ENCODE results near the gene ALOX5.
A peak's percentile ranks its signal among the peaks of the same experiment; 100 is the strongest.

The ALOX5 gene

GRCh38 chr10:45418849-45419675 lies 45.0 kb downstream of the ALOX5 start:
- peaks cover 9% of the 10 kb centered on the region for H3K27me3 ChIP-seq (ENCODE audit: insufficient read depth, low read length)
- no peaks in the 10 kb centered on the region for H3K36me3 ChIP-seq (ENCODE audit: insufficient read depth, low read length)
- peaks cover 11% of the 10 kb centered on the region for H3K4me1 ChIP-seq (ENCODE audit: insufficient read depth, low read length)
- H3K27ac ChIP-seq (ENCODE audit: low read depth, low read length), result peak overlapping the region; percentile 56
- WGBS, result 1% methylated on average over 60 of the region's 60 CpGs
- peak overlapping the region; percentile 85 for H3K9ac ChIP-seq (ENCODE audit: low read depth, low read length)
- peak overlapping the region; percentile 68 for H3K4me3 ChIP-seq (ENCODE audit: low read length)
- H3K9me3 ChIP-seq (ENCODE audit: insufficient read depth, low read depth, low read length), result no peaks in the 10 kb centered on the region

DNA sequence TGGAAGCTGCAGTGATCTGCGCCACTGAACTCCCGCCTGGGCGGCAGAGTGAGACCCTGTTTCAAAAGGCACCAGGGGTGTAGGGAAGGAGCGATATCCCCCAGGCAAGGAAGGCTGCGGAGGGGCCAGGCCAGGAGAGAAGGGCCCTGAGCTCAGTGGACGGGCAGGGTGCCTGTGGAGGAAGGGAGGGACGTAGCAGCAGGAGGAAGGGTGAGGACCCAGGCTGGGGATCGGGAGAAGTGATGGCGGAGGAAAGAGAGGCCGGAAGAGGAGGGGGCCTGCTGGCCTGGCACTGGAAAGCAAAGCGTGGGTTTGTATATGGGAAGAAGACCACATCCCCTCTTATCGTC lies 45.6 kb downstream of the ALOX5 start:
- WGBS, result 20% methylated on average over 10 of the region's 12 CpGs
- Histone ChIP-seq H3K36me3 (ENCODE audit: insufficient read depth, low read length) (no peaks in the 10 kb centered on the region), H3K9ac (ENCODE audit: low read depth, low read length) (peak overlapping the region; percentile 85), H3K9me3 (ENCODE audit: insufficient read depth, low read depth, low read length) (no peaks in the 10 kb centered on the region), H3K27me3 (ENCODE audit: insufficient read depth, low read length) (peaks cover 9% of the 10 kb centered on the region), H3K4me1 (ENCODE audit: insufficient read depth, low read length) (peaks cover 11% of the 10 kb centered on the region), H3K4me3 (ENCODE audit: low read length) (peak overlapping the region; percentile 68), H3K27ac (ENCODE audit: low read depth, low read length) (peak overlapping the region; percentile 56)

DNA sequence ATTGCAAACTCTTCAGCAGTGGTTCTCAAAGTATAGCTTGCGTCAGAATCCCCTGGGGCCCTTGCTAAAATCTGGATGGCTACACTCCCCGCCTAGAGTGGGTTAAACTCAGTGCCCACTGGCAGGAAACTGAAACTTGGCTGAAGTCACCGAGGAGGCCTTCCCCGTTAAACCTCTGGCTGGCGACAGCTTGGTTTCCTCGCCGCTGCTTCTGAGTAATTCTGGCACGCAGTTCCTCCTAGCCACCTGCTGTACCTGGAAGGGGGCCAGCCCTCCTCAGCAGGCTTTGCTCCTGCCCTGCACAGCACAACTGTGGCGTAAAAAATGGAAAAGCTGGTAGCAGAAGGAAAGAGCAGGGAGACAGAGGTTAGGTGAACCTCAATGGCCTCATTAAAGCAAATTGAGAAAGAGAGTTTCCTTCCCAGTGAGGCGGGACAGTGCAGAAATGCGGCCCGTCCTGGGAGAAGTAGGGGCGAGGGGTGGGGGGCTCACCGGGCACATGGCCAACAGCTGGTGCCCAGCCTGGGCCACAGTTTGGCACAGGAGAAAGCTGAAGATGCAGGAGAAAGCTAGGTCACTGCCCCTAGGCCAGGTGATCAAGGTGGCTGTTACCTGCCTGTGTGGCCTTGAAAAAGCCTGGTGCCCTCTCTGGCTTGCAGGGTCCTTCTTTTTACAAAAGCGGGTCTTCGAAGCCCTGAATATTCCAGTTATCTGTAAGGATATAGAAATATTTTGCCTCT lies 46.6 kb downstream of the ALOX5 start:
- Histone ChIP-seq H3K27me3 (ENCODE audit: insufficient read depth, low read length) (peaks cover 9% of the 10 kb centered on the region), H3K9ac (ENCODE audit: low read depth, low read length) (no peak overlapping the region), H3K36me3 (ENCODE audit: insufficient read depth, low read length) (no peaks in the 10 kb centered on the region), H3K9me3 (ENCODE audit: insufficient read depth, low read depth, low read length) (no peaks in the 10 kb centered on the region), H3K4me3 (ENCODE audit: low read length) (no peak overlapping the region), H3K4me1 (ENCODE audit: insufficient read depth, low read length) (peaks cover 11% of the 10 kb centered on the region), H3K27ac (ENCODE audit: low read depth, low read length) (no peak overlapping the region)
- 88% methylated on average over 15 of the region's 16 CpGs for WGBS

DNA sequence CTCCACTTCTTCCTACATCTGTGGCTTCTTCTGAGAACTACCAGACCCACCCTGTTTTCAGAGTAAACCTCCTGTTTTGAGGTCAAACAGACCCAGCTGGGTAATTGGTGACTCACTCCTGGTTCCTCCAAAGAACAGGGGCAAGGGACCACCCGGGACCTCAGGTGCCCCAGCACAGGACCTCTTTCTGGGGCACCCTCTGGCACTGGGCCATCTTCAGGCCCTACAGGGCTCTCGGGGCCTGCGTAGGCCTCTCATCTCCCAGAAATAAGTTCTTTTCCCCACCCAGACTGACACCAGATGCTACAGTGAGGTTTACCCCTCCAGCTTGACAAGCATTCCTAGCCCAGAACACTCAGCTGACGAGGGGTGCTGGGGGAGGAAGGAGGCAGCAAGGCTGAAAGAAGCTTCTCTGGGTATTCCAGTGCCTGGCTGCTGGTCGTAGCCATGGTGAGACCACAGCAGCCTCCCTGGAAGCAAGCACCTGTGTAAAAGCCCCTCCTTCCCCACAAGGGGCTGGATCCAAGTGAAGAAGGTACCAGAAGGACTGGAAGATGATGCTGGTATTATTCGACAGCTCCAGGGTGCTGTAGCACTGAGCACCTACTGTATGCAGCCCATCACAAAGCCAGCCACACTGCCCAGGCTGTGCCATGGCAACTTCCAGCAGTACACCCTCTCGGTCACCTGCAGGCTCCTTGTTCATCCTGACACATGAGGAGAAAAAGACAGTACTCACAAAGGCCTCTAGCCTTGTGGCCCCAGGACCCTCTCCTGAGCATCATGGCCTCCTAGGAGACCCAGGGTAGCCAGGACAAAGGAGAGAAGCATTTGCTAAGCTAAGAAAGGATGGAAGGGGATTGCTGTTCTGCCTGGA lies 47.4 kb downstream of the ALOX5 start:
- WGBS, result 90% methylated on average over 7 of the region's 7 CpGs
- Histone ChIP-seq H3K4me3 (ENCODE audit: low read length) (no peak overlapping the region), H3K27ac (ENCODE audit: low read depth, low read length) (no peak overlapping the region), H3K4me1 (ENCODE audit: insufficient read depth, low read length) (peaks cover 11% of the 10 kb centered on the region), H3K36me3 (ENCODE audit: insufficient read depth, low read length) (no peaks in the 10 kb centered on the region), H3K9ac (ENCODE audit: low read depth, low read length) (no peak overlapping the region), H3K27me3 (ENCODE audit: insufficient read depth, low read length) (peaks cover 9% of the 10 kb centered on the region), H3K9me3 (ENCODE audit: insufficient read depth, low read depth, low read length) (no peaks in the 10 kb centered on the region)

DNA sequence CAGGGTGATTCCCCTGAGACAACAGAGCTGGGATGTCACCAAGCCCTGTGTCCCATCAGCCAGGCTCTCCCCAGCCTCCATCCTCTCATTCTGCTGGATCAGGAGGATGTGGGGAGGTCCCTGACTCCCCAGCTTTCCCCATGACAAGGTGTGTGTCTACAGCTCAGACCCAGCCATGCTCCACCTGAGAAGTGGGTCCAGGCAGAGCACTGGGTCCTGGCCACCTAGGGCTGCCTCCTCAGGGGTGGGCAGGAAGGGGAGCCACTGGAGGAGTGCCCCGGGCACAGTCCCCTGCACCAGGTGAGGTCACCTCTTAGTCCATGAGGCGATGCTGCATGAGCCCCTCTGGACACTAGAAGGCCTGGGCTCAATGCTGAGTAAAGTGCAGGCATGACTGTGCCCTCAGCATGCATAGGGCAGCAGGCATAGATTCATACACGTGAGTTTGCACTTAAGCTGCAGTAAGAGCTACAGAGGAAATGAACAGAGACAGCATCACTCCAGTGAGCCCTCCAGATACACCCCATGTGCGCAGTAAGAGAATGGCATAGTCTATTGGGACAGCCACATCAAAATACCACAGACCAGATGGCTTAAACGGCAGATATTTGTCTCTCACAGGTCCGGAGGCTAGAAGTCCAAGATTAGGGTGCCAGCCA lies 48.3 kb downstream of the ALOX5 start:
- Histone ChIP-seq H3K4me1 (ENCODE audit: insufficient read depth, low read length) (peaks cover 11% of the 10 kb centered on the region), H3K27ac (ENCODE audit: low read depth, low read length) (no peak overlapping the region), H3K4me3 (ENCODE audit: low read length) (no peak overlapping the region), H3K9me3 (ENCODE audit: insufficient read depth, low read depth, low read length) (no peaks in the 10 kb centered on the region), H3K27me3 (ENCODE audit: insufficient read depth, low read length) (peaks cover 9% of the 10 kb centered on the region), H3K9ac (ENCODE audit: low read depth, low read length) (no peak overlapping the region), H3K36me3 (ENCODE audit: insufficient read depth, low read length) (no peaks in the 10 kb centered on the region)
- 82% methylated on average over 6 of the region's 6 CpGs for WGBS

DNA sequence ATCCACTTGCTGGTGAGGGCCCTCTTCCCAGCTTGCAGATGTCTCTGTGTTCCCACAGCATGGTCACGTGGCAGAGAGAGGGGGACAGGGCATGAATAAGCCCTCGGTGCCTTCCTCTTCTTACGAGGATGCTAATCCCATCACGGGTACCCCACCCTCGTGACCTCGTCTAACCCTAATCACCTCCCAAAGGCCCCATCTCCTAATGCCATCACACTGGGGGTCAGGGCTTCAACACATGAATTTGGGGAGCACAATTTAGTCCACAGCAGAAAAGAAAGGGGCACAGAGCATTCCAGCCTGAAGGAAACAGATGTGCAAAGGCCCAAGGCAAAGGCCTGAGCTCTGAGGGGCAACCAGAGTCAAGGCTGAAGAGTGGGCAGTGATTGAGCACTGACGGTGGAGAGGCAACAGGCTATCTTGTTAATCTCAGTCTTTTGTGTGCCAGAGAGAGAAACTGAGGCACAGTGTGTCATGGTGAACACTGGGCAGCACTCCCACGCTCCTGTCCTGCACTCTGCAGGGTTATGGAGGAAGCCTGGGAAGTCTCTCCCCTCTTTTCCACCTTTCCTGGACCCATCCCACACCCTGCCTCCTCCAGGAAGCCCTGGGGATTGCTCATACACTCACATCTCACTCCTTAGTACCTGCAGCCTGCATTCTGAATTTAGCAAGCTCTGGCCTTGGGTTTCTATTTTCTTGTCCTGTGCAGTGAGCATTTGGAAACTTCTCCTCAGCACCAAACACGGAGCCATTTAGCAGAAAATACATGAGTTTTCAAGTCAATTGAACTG lies 49.0 kb downstream of the ALOX5 start:
- no peak overlapping the region for H3K27ac ChIP-seq (ENCODE audit: low read depth, low read length)
- peaks cover 7% of the 10 kb centered on the region for H3K27me3 ChIP-seq (ENCODE audit: insufficient read depth, low read length)
- H3K9me3 ChIP-seq (ENCODE audit: insufficient read depth, low read depth, low read length), result no peaks in the 10 kb centered on the region
- H3K9ac ChIP-seq (ENCODE audit: low read depth, low read length), result no peak overlapping the region
- H3K36me3 ChIP-seq (ENCODE audit: insufficient read depth, low read length), result no peaks in the 10 kb centered on the region
- no peak overlapping the region for H3K4me3 ChIP-seq (ENCODE audit: low read length)
- peaks cover 11% of the 10 kb centered on the region for H3K4me1 ChIP-seq (ENCODE audit: insufficient read depth, low read length)
- WGBS, result 89% methylated on average over 9 of the region's 9 CpGs

- Histone ChIP-seq H3K4me3 (ENCODE audit: low read length) (no peak overlapping the region), H3K36me3 (ENCODE audit: insufficient read depth, low read length) (no peaks in the 10 kb centered on the region), H3K9me3 (ENCODE audit: insufficient read depth, low read depth, low read length) (no peaks in the 10 kb centered on the region), H3K27ac (ENCODE audit: low read depth, low read length) (no peak overlapping the region), H3K4me1 (ENCODE audit: insufficient read depth, low read length) (peaks cover 12% of the 10 kb centered on the region), H3K27me3 (ENCODE audit: insufficient read depth, low read length) (no peaks in the 10 kb centered on the region), H3K9ac (ENCODE audit: low read depth, low read length) (no peak overlapping the region)
- 95% methylated on average over 7 of the region's 7 CpGs for WGBS
These were observed 50.0 kb downstream of the ALOX5 start for GRCh38 chr10:45423976-45424499.

DNA sequence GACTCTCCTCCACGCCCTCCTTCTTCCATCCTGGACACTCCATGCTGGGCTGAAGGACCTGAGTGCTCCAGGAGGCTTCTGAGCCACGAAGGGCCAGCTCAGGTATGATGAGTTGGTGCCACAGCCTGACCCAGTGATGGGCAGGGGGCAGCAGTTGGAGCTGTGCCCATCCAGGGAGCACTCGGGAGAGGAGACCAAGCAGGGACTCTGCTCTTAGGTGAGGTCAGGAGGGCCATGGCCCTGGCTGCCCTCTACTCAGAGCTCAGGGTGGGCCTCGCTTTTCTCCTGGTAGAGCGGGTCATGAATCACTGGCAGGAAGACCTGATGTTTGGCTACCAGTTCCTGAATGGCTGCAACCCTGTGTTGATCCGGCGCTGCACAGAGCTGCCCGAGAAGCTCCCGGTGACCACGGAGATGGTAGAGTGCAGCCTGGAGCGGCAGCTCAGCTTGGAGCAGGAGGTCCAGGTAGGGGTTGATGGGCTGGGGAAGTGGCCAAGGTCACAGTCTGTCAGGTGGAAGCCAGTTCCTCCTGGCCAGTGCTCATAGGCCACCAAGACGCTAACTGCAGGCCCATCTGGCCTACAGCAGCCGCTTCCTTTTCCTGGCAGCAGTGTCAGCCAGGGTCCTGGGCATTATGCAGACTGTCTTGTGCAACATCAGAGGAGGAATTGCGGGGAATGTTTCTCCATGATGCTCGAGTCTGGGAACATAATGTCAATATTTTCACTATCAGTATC lies 50.8 kb downstream of the ALOX5 start:
- 92% methylated on average over 15 of the region's 15 CpGs for WGBS
- H3K36me3 ChIP-seq (ENCODE audit: insufficient read depth, low read length), result no peaks in the 10 kb centered on the region
- no peak overlapping the region for H3K27ac ChIP-seq (ENCODE audit: low read depth, low read length)
- no peaks in the 10 kb centered on the region for H3K9me3 ChIP-seq (ENCODE audit: insufficient read depth, low read depth, low read length)
- H3K4me1 ChIP-seq (ENCODE audit: insufficient read depth, low read length), result peaks cover 10% of the 10 kb centered on the region
- no peak overlapping the region for H3K9ac ChIP-seq (ENCODE audit: low read depth, low read length)
- no peaks in the 10 kb centered on the region for H3K27me3 ChIP-seq (ENCODE audit: insufficient read depth, low read length)
- no peak overlapping the region for H3K4me3 ChIP-seq (ENCODE audit: low read length)

GRCh38 chr10:45425621-45426563 lies 51.9 kb downstream of the ALOX5 start:
- H3K9me3 ChIP-seq (ENCODE audit: insufficient read depth, low read depth, low read length), result no peaks in the 10 kb centered on the region
- no peak overlapping the region for H3K9ac ChIP-seq (ENCODE audit: low read depth, low read length)
- H3K36me3 ChIP-seq (ENCODE audit: insufficient read depth, low read length), result no peaks in the 10 kb centered on the region
- 85% methylated on average over 10 of the region's 10 CpGs for WGBS
- no peaks in the 10 kb centered on the region for H3K27me3 ChIP-seq (ENCODE audit: insufficient read depth, low read length)
- no peak overlapping the region for H3K27ac ChIP-seq (ENCODE audit: low read depth, low read length)
- no peak overlapping the region for H3K4me3 ChIP-seq (ENCODE audit: low read length)
- peaks cover 4% of the 10 kb centered on the region; the same call in 1 of the 2 replicates for H3K4me1 ChIP-seq (ENCODE audit: insufficient read depth, low read length)
